Measurements from ENCODE around the gene FTCD. TPM values are rescaled to one million over a fixed set of nuclear protein-coding genes. Genes with fewer than 3 reads are reported as not detected.
"Not testable (repeated sequence)": the region's sequence is repeated elsewhere in the genome, so short reads cannot be mapped to it uniquely, and the experiment has no call there.

Gene FTCD, protein sequence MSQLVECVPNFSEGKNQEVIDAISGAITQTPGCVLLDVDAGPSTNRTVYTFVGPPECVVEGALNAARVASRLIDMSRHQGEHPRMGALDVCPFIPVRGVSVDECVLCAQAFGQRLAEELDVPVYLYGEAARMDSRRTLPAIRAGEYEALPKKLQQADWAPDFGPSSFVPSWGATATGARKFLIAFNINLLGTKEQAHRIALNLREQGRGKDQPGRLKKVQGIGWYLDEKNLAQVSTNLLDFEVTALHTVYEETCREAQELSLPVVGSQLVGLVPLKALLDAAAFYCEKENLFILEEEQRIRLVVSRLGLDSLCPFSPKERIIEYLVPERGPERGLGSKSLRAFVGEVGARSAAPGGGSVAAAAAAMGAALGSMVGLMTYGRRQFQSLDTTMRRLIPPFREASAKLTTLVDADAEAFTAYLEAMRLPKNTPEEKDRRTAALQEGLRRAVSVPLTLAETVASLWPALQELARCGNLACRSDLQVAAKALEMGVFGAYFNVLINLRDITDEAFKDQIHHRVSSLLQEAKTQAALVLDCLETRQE
- 1.2 TPM for total RNA-seq
- long read RNA-seq, result 0 reads

- intact Hi-C loops (cut with DNase I), result no loop called here
- DNase-seq (ENCODE audit: missing footprints) (no peak), ATAC-seq (no peak)
Measured at GRCh38 chr21:46155514-46156377, at the start of gene FTCD. Gene FTCD (minus strand): TSS chr21:46155579. CDS start chr21:46155523, 56 bp downstream.

- intact Hi-C loops (cut with DNase I), result no loop called here
- no peak for ATAC-seq
- no peak for DNase-seq (ENCODE audit: missing footprints)
Measured at GRCh38 chr21:46205166-46205565, 49.8 kb upstream of the FTCD start.

- DNase-seq (ENCODE audit: missing footprints) (no peak), ATAC-seq (no peak)
- intact Hi-C loops (cut with DNase I), result no loop called here
Measured at GRCh38 chr21:46203203-46203600, 47.8 kb upstream of the FTCD start.

GRCh38 chr21:46202592-46203202 is 47.3 kb upstream of the FTCD start:
- intact Hi-C loops (cut with DNase I), result no loop called here
- peak; percentile 25 for ATAC-seq
- DNase-seq (ENCODE audit: missing footprints), result no peak

DNA sequence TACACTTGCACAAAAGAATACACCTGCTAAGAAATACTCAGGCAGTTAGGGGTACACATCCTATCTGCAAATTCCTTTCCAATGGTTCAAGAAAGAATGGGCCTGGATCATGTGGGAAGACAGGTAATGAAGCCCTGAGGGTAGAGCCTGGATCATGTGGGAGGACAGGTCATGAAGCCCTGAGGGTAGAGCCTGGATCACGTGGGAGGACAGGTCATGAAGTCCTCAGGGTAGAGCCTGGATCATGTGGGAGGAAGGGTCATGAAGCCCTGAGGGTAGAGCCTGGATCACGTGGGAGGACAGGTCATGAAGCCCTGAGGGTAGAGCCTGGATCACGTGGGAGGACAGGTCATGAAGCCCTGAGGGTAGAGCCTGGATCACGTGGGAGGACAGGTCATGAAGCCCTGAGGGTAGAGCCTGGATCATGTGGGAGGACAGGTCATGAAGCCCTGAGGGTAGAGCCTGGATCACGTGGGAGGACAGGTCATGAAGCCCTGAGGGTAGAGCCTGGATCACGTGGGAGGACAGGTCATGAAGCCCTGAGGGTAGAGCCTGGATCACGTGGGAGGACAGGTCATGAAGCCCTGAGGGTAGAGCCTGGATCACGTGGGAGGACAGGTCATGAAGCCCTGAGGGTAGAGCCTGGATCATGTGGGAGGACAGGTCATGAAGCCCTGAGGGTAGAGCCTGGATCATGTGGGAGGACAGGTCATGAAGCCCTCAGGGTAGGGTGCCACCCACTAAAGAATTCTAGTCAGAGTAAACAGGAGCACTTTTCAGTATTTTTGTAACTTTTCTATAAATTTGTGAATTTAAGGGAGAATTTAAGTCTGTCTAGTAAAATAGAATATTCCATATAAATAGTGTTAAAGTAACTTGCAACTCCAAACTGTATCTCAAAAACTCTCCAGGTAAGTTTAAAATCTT is 45.8 kb upstream of the FTCD start:
- intact Hi-C loops (cut with DNase I); DNase-seq (ENCODE audit: missing footprints); ATAC-seq: not testable (repeated sequence)

DNA sequence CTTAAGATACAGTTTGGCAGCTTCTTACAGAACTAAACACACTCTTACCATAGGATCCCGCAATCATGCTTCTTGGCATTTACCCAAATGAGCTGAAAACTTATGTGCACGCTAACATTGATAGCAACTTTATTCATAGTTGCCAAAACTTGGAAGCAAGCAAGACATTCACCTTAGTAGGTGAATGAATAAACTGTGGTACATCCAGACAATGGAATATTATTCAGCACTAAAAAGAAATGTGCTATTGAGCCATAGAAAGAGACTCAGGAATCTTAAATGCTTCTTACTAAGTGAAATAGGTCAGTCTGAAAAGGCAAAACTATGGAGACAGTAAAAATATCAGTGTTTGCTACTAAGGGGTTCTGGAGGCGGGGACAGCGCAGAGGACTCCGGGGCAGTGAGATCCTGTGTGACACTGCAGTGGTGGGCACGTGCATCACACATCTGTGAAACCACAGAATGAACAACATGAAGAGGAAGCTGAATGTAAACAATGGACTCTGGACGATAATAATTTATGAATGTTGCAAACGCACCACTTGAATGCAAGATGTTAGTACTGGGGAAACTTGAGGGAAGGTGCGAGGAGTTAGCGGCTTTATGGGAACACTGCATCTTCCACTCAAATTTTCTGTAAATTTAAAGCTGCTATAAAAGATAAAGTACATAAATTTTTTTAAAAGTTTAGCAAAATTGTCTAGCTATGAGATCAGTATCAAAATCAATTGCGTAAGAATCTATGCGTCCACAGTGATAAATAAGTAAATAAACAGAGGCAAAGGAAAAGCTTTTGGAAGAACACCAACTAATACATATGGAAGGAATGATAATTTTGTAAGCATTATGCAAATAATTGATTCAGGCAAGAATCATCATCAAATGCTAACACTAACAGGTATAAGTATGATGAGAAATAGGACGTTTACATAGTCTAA is 44.3 kb upstream of the FTCD start:
- intact Hi-C loops (cut with DNase I), result loop anchor here (1.0 kb wide), 1 partner anchor 8 kb away; no protein-coding TSS in a partner anchor

GRCh38 chr21:46196733-46197132 is 41.4 kb upstream of the FTCD start:
- intact Hi-C loops (cut with DNase I), result no loop called here
- no peak for ATAC-seq
- no peak for DNase-seq (ENCODE audit: missing footprints)

More for the DNA sequence above, 44.3 kb upstream of the FTCD start:
- DNase-seq (ENCODE audit: missing footprints) (no peak), ATAC-seq (no peak)

GRCh38 chr21:46195595-46196195 is 40.3 kb upstream of the FTCD start:
- DNase-seq (ENCODE audit: missing footprints), result no peak
- intact Hi-C loops (cut with DNase I), result no loop called here
- ATAC-seq, result no peak

- no peak for DNase-seq (ENCODE audit: missing footprints)
- intact Hi-C loops (cut with DNase I), result no loop called here
- no peak for ATAC-seq
Measured at GRCh38 chr21:46194374-46195334, 39.3 kb upstream of the FTCD start.

- no peak for DNase-seq (ENCODE audit: missing footprints)
- ATAC-seq, result no peak
- intact Hi-C loops (cut with DNase I), result no loop called here
Measured at GRCh38 chr21:46193829-46194373, 38.5 kb upstream of the FTCD start.

DNA sequence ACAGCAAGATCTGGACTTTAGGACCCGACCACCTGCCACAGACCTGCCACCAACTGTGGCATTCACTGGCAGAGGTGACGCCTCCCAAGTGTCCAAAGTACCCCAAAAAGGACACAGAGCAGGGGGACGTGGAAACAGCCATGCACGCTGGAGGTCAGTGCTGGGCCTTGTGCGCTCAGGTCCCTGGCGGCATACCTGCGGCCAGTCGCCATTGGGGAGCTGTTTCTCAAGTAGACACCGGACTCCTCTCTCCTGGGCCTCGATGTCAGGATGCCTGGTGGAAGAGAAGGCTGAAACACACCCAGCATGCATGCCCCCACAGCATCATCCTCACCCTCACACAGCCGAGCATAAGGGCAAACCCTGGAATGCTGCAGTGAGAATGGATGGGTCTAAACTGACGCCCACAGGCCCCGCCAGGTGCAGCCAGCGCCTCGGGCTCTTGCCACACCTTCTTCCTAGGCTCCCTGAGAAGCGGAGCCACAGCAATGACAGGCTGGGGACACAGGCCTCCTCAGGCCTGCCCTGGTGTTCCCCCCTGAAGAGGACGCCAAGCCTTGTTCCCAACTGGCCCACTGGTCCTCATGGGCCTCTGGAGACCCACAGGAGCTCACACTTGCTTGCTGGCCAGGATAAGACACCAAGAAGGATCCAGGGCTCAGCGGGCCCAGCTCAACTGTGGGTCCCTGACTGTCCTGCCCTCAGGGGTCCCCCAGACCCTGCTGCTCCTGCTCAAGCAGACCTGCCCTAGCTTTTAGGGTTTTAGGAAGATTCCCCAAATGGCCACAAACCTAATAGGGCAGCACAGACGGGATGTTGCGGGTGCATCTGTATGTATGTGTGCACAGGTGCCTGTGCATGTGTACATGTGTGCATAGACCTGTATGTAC is 36.6 kb upstream of the FTCD start:
- no peak for ATAC-seq
- DNase-seq (ENCODE audit: missing footprints), result no peak
- intact Hi-C loops (cut with DNase I), result loop anchor here (1.0 kb wide), 1 partner anchor 7 kb away; no protein-coding TSS in a partner anchor

GRCh38 chr21:46191257-46191685 is 35.9 kb upstream of the FTCD start:
- no peak for ATAC-seq
- intact Hi-C loops (cut with DNase I), result loop anchor here (1.0 kb wide), 1 partner anchor 8 kb away; no protein-coding TSS in a partner anchor
- DNase-seq (ENCODE audit: missing footprints), result no peak

DNA sequence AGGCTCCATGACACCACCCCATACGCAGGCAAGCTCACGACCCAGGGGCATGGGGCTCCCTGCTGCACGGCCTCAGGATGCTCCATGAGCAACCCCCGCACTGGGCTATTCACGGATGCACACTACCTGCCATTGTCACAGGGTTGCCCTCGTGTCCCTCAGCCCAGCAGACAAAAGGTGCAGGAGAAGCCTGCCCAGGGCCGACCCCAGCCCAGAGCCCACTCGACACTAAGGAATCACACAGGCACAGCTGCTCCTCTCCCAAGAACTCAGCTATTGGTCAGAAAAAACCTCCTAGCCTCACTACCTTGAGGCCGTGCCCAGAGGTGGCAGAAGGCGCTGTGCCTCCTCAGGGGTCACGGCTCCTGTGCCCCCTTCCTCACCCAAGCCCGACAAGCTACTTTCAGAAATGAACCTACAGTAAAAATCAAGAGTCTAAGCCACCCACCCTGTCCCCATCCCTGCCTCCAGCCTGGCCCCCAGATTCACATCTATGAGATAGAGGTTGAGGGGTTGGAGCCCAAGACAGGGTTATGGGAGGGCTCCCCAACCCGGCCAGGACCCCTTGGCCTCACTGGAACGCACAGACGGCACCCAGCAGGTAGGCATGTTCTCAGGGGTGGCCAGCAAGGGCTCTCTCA is 35.2 kb upstream of the FTCD start:
- intact Hi-C loops (cut with DNase I), result loop anchor here (1.0 kb wide), 1 partner anchor 9 kb away; no protein-coding TSS in a partner anchor
- DNase-seq (ENCODE audit: missing footprints) (no peak), ATAC-seq (no peak)

Data from Right ventricle myocardium inferior (tissue), 1 donor.